ENCODE measurements around the gene SLCO4A1. TPM values are rescaled to one million over a fixed set of nuclear protein-coding genes. Genes with fewer than 3 reads are reported as not detected.
"Not testable (repeated sequence)": the region's sequence is repeated elsewhere in the genome, so short reads cannot be mapped to it uniquely, and the experiment has no call there.

SLCO4A1 gene
- total and polyA plus RNA-seq, 4 donors, result 4.7 to 152 (median 42.5) TPM

DNA sequence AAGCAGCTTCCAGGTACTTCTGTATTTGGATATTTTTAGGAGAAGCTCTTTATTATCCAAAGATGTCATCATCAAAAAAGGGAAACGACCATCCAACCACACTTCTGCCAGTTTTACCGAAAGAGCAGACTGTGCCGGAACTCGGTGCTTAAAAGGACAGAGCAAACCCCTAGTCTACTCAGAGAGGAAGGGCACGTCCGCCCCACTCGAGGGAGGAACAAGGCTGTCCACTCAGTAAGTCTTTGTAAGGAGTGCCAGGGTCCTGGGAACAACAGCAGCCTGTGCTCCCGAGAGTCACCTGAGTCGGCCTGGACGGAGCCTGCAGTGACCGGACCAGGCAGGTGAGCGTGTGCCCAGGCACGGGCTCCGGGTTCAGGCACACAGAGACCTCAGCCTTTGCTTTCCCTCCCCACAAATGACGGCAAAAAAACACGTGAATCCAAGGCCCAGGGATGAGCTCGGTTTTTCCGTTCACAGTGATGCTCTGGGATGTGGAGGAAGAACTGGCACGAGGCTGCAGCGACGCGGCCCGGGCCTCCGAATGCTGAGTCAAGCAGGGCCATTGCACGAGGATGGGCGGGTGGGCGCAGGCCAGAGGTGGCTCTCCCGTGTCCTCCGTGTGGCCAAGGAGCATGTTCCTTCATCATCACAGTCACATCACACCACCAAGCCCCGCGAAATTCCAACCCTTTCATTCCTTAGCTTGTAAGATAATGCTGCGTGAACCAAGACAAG, 17.4 kb upstream of the SLCO4A1 start:
- peak overlapping the region; percentile 76 to 98 for H3K27ac ChIP-seq (ENCODE audit: low read depth in 1 of 2, low read length in 1 of 2)
- H3K36me3 ChIP-seq (ENCODE audit: control insufficient read depth in 4 of 4, insufficient read depth in 4 of 4, low read length in 4 of 4), result no peaks in the 10 kb centered on the region
- TF ChIP-seq, protein P1, sequence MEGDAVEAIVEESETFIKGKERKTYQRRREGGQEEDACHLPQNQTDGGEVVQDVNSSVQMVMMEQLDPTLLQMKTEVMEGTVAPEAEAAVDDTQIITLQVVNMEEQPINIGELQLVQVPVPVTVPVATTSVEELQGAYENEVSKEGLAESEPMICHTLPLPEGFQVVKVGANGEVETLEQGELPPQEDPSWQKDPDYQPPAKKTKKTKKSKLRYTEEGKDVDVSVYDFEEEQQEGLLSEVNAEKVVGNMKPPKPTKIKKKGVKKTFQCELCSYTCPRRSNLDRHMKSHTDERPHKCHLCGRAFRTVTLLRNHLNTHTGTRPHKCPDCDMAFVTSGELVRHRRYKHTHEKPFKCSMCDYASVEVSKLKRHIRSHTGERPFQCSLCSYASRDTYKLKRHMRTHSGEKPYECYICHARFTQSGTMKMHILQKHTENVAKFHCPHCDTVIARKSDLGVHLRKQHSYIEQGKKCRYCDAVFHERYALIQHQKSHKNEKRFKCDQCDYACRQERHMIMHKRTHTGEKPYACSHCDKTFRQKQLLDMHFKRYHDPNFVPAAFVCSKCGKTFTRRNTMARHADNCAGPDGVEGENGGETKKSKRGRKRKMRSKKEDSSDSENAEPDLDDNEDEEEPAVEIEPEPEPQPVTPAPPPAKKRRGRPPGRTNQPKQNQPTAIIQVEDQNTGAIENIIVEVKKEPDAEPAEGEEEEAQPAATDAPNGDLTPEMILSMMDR (IDR thresholded peaks at IDR 0.05; ENCODE audit: control extremely low read depth, extremely low read depth), result no peak
- DNase-seq (no peak), ATAC-seq (ENCODE audit: insufficient read depth, low FRiP score) (no peak)
- peaks cover 0 to 36% (median 16%) of the 10 kb centered on the region in 5 donors for H3K4me1 ChIP-seq (ENCODE audit: control insufficient read depth in 5 of 5, insufficient read depth in 5 of 5, low read length in 5 of 5)
- H3K9me3 ChIP-seq (ENCODE audit: control insufficient read depth in 4 of 4, insufficient read depth in 3 of 4, low read length in 3 of 4), result peaks cover 0 to 3% (median under 1%) of the 10 kb centered on the region in 4 donors
- no peak overlapping the region for H3K9ac ChIP-seq (ENCODE audit: insufficient read depth in 1 of 2, low read length in 2 of 2)
- H3K4me3 ChIP-seq, result no peak overlapping the region
- WGBS, 2 donors, result 69 to 84% methylated on average over 32 of the region's 32 CpGs
- H3K27me3 ChIP-seq (ENCODE audit: control insufficient read depth in 3 of 3, insufficient read depth in 3 of 3, low read length in 2 of 3), result no peaks in the 10 kb centered on the region

DNA sequence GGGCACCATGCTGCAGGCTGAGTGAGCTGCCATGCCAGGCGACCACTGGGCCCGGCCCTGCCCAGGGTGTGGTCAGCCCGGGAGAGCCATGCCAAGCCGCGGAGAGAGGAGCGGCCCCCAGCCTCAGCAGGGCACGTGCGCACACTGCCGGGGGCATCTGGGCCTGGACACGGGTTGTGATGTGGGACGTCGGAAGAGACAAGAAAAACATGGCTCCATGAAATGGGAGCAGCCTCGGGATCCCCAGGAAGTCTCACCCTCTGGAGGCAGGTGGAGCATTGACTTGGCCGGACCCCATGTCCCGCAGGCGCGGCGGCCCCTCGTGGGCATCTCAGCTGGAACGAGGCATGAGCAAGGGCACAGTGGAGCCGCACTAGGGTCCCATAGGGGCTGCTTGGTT, 16.8 kb upstream of the SLCO4A1 start:
- TF ChIP-seq, protein P1 (IDR thresholded peaks at IDR 0.05; ENCODE audit: control extremely low read depth, extremely low read depth), result no peak
- Histone ChIP-seq H3K9ac (ENCODE audit: insufficient read depth in 1 of 2, low read length in 2 of 2) (no peak overlapping the region), H3K9me3 (ENCODE audit: control insufficient read depth in 4 of 4, insufficient read depth in 3 of 4, low read length in 3 of 4) (peaks cover 0 to 3% (median under 1%) of the 10 kb centered on the region in 4 donors), H3K4me3 (no peak overlapping the region), H3K27me3 (ENCODE audit: control insufficient read depth in 3 of 3, insufficient read depth in 3 of 3, low read length in 2 of 3) (no peaks in the 10 kb centered on the region), H3K36me3 (ENCODE audit: control insufficient read depth in 4 of 4, insufficient read depth in 4 of 4, low read length in 4 of 4) (no peaks in the 10 kb centered on the region), H3K4me1 (ENCODE audit: control insufficient read depth in 5 of 5, insufficient read depth in 5 of 5, low read length in 5 of 5) (peaks cover 0 to 36% (median 16%) of the 10 kb centered on the region in 5 donors), H3K27ac (ENCODE audit: low read depth in 1 of 2, low read length in 1 of 2) (peak overlapping the region in 1 of 2 donors; percentile 42)
- DNase-seq, result no peak
- 94 to 95% methylated on average over 21 of the region's 21 CpGs for WGBS, 2 donors
- ATAC-seq (ENCODE audit: insufficient read depth, low FRiP score), result no peak

DNA sequence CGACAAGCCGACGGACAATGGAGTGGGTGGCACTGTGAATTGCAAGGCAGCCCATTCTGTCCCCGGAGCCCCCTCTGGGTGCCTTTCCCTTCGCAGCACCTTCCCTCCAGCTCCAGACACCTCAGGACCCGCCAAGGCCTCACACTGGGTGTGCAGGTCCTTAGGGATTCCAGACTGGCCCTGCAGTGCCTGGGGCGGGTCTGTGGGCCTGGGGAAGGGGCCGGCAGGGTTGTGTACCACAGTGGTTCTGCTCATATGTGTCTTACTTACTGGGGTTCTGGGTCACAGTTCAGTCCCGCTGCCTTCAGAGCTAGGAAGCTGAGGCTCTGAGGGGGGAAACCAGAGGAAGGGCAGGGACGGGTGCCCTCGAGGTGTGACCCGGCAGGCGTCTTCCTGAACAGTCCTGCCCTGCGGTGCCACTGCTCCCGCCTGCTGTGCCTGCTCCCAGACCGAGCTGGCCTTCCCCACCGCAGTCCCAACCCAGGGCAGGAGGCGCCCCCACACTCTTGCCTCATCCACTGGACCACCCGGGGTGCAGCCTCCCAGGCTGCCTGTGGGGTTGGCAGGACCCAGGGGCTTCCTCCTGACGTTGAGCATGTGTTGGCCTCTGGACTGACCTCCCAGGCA, 16.3 kb upstream of the SLCO4A1 start:
- Histone ChIP-seq H3K4me3 (no peak overlapping the region), H3K36me3 (ENCODE audit: control insufficient read depth in 4 of 4, insufficient read depth in 4 of 4, low read length in 4 of 4) (no peaks in the 10 kb centered on the region), H3K27me3 (ENCODE audit: control insufficient read depth in 3 of 3, insufficient read depth in 3 of 3, low read length in 2 of 3) (no peaks in the 10 kb centered on the region), H3K27ac (ENCODE audit: low read depth in 1 of 2, low read length in 1 of 2) (peak overlapping the region in 1 of 2 donors; percentile 42), H3K4me1 (ENCODE audit: control insufficient read depth in 5 of 5, insufficient read depth in 5 of 5, low read length in 5 of 5) (peaks cover 0 to 36% (median 16%) of the 10 kb centered on the region in 5 donors), H3K9ac (ENCODE audit: insufficient read depth in 1 of 2, low read length in 2 of 2) (no peak overlapping the region), H3K9me3 (ENCODE audit: control insufficient read depth in 4 of 4, insufficient read depth in 3 of 4, low read length in 3 of 4) (peaks cover 0 to 3% (median under 1%) of the 10 kb centered on the region in 4 donors)
- WGBS, 2 donors, result 65 to 66% methylated on average over 18 to 20 of the region's 20 CpGs
- ATAC-seq (ENCODE audit: insufficient read depth, low FRiP score) (no peak), DNase-seq (peak in 2 of 3 donors; percentile 37 to 47)
- TF ChIP-seq, protein P1 (IDR thresholded peaks at IDR 0.05; ENCODE audit: control extremely low read depth, extremely low read depth), result no peak

DNA sequence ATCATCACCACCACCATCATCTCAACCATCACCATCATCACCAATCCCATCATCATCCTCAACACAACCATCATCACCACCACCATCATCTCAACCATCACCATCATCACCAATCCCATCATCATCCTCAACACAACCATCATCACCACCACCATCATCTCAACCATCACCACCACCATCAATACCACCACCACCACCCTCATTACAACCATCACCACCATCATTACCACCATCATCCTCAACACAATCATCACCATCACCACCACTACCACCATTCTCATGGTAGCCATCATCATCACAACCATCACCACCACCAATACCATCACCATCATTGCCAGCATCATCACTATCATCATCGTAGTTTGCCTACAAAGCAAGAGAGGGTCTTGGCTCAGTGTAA, 14.9 kb upstream of the SLCO4A1 start:
- not testable (repeated sequence) for H3K9me3 ChIP-seq (ENCODE audit: control insufficient read depth in 4 of 4, insufficient read depth in 3 of 4, low read length in 3 of 4); H3K27ac ChIP-seq (ENCODE audit: low read depth in 1 of 2, low read length in 1 of 2); H3K4me3 ChIP-seq; H3K27me3 ChIP-seq (ENCODE audit: control insufficient read depth in 3 of 3, insufficient read depth in 3 of 3, low read length in 2 of 3); H3K36me3 ChIP-seq (ENCODE audit: control insufficient read depth in 4 of 4, insufficient read depth in 4 of 4, low read length in 4 of 4); ATAC-seq (ENCODE audit: insufficient read depth, low FRiP score); DNase-seq; H3K9ac ChIP-seq (ENCODE audit: insufficient read depth in 1 of 2, low read length in 2 of 2)
- 96 to 97% methylated on average over 1 of the region's 1 CpG for WGBS, 2 donors
- H3K4me1 ChIP-seq (ENCODE audit: control insufficient read depth in 5 of 5, insufficient read depth in 5 of 5, low read length in 5 of 5), result peaks cover 0 to 26% (median 16%) of the 10 kb centered on the region in 5 donors
